Activated CD4-positive, alpha-beta T cell treated with anti-CD3 and anti-CD28 coated beads, Interleukin-2, amount 50 U/mL, for 24 hours (primary cell): Measurements from ENCODE around the gene LRRC63.
A peak's percentile ranks its signal among the peaks of the same experiment; 100 is the strongest.
"Not testable (repeated sequence)": the region's sequence is repeated elsewhere in the genome, so short reads cannot be mapped to it uniquely, and the experiment has no call there.

ENCODE experiments used
- DNase-seq, 2 donors: peaks; one replicate each; pipeline ENCODE4 v3.0.0-alpha.2; 2020; ENCODE audit warnings: low read depth in 1 of 2, low spot score in 1 of 2

Gene LRRC63

DNA sequence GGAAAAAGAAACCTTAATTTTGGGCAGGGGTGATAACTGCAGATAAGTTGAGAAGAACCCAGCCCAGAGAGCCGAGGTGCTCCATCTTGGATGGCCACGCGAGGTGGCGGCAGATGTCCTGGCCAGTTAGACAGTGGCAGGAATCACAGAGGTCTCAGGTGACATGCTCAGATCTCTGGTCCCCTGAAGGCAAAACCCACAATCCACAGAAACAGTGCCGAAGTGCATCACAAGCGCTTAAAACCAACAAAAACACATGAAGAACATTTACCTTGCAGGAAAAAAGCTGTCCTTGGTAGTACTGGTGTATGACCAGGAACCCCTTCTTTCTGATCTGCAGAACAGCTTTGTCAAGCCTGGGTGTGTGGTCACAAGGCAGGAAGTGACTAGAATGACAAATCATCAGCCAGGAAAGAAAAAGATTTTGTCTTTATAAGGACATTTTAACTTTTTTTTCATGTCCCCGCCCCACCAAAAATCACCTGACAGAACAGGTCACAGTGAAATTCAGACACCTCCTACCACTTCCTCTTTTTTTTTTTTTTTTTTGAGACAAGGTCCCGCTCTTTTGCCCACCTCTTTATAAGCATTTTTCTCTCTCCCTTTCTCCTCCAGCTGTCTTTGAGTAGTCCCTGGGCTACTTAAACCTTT lies 29.8 kb upstream of the LRRC63 start, which contains the start of gene LCP1:
Gene LCP1 (minus strand): TSS at position 338 of the 651 bp plus-strand sequence. CDS start 22,515 bp downstream, outside the sequence.
- peak; percentile 34 to 78 for DNase-seq

DNA sequence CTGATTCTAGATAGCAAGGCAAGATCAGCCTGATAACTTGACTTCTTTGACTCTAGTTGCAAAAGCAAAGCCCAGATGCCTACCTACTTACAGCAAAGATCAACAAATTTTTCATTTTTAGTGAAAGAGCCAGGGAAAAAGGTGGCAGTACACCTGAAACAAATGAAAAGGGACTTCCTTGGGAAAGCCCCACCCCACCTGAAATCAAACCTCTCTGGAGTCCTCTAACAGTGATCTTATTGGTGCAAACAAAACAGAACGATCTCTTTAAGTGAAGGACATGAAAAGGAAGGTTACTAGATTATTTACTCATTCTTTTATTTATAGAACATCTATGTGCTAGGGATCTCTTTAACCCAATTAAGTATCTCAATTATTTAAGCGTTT lies 29.2 kb upstream of the LRRC63 start:
- no peak for DNase-seq

DNA sequence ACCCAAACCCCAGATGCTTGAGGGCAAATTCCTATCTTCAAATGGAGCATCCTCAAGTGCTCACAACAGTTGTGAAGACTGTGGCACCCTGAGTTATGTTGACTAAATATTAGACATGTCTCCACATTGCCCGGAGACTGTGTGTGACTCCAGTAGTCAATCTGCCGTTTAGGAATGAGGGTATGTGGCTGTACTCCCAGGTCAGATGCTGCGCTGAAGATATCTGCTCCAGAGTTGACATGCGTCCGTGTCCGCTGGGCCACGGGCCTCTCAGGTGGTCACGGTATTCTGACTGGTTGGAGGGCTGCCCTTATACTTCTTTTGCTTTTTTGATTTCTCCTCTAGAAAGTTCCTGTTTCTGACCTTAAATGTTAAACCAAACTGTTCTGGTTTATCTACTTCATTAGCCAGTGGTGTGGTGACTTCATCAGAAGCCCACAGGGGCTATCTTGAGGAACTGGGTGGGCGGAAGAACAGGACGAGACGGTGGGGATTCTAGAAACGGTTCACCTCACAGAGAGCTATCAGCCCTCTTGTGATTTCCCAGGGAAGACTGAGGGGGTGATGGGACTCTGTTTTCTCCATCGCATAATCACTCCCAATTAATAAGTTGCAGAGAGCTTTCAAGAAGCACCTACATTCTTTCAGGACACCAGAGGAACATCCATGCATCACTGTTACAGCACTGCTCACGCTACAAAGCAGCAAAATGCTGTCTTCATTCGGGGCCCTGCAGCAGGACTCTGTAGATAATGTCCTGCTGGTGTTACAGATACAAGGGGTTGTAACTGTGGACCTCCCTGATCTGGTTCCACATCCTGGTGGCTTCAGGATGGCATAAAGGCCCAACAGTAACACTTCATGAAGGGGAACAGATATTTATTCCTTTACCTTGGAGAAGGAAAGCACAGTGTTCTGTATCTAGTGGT lies 28.4 kb upstream of the LRRC63 start:
- DNase-seq = no peak

DNA sequence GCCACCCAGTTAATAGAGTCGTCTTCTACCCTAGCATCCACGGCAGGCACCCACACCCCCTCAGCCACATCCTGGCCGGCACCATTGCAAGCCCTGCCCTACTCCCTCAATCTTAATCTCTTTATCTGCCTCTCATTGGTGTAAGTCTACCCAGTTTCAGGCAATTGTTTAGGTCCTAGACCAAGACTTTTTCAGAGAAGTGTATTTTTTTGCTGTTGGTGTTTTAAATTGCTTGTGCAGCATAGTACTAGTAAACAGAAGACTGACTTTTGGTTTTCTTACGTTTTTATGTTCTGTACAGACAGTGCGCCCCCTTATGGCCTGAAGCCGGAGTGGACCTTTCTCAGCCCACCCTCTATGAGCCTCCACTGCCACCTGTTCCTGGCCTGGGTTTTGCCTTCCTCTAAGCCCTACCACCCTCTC lies 27.4 kb upstream of the LRRC63 start:
- DNase-seq = peak; percentile 52 to 64

DNA sequence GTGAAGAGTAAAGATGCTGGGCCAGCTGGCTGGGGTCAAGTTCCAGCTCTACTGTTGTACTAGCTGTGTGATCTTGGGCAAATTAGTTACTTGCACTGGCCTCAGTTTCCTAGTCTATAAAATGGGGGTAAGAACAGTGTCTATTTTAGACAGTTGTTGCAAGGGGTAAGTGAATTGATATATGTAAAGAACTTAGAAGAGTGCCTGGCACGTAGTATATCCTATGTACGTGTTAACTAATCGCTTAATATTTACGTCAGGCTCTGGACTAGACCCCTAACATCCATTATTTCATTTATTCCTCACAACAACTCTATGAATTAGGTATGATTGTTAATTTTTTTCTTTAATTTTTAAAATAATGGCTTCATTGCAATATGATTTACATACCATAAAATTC lies 26.1 kb upstream of the LRRC63 start:
- no peak for DNase-seq

DNA sequence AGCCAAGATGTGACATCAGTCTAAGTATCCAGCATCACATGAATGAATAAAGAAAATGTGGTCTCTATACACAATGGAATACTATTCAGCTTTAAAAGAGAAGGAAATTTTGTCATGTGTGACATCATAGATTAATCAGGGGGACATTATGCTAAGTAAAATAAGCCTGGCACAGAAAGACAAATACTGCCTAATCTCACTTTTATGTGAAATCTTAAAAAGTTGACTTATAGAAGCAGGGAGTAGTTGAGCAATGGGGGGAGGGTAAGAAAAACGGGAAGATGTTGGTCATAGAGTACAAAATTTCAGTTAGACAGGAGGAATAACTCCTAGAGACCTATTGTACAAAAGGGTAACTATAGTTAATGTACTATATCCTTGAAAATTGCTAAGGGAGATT lies 19.3 kb upstream of the LRRC63 start:
- no peak for DNase-seq

DNA sequence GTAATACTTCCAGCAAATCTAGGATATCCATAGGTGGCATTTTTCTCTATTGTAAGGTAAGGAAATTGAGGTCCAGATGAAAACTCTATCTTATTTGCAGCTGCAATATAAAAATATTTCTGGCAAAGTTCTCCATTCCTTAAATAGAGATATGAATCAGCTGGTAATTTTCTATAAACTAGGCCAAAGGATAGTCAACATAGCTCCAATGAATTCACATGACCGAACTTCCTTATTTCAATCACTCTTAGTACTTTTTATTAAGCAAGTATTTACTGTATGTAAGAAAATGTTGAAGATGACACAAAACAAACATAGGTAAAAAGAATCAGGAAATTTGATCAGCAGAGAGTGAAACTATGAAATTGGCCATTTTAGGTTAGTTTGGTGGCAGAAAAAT lies 16.7 kb upstream of the LRRC63 start:
- no peak for DNase-seq

DNA sequence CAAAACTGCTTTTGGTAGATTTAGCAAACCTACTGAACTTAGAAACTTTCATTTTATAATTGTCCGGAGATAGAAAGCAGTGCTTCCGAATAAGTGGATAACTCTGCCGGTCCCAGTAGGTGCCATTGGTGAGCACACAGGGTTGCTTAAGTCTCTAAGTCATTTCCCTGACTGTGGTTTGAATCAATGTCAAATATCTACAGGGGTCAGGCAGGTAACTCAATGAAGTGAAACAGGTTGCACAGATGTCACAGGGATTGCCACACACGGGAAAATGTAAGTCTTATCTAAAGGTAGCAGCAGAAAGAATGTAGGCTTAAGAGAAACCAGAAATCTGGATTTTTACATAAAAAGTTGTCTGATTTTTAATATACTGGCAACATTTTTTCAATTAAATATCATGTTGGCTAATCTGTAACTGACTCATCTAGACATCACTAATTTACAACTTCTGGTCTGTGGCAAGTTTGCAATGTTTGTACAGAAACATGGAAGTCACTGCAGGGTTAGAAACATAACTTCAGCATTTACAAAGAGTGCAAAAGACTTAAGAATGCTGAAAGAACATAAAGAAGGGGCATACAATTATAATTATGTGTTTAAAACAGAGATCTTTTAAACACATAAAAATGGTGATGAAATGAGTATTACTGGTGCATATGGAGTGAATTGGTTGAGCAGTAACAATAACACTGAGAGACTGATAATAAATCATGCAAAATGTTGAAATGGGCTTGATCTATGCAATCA lies 14.3 kb upstream of the LRRC63 start:
- no peak for DNase-seq

DNA sequence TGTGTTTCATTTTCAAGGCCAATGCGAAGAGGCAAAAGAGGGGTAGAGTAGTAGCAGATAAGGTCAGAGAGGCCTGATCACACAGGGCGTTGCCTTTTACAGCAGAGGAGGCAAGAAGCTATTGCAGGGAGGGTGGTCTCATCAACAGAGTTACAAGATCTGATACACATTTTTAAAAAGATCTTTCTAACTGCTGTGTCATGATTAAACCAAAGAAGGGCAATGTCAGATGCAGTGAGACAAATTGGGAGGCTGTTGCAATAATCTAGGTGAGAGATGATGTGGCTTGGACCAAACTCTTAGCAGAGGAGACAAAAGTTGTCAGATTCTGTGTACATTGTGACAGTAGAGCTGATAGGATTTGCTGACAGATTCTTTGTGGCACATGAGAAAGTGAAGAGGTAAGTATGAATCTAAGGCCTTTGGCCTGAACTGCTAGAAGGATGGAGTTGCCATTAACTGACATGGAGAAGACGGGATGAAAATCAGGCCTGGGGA lies 13.0 kb upstream of the LRRC63 start:
- DNase-seq = no peak

DNA sequence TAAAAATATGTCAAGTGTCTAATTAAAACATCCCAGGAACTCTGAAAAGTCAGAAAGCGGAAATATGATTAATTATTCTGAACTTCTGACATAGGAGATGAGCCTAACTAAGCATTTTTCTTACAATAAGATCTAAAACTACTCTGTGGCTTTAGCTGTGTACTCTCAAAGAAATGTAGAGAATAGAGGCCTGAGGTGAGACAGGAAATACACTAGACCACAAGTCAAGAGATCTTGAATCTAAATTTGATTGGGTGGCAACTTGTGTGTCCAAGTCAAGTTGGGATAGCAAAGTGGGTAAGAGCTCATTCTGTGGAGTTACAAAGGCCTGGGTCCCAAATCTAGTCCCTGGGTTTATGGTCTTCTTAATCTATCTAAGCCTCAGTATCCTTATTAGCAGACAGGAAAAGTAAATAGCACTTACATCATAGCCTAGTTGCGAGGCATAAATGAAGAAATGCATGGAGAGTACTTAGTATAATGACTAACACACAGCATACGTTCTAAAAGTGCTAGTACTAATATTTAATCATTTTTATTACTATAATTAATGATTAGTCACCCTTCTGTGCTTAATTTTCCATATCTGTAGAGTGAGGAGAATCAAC lies 9.4 kb upstream of the LRRC63 start:
- no peak for DNase-seq

DNA sequence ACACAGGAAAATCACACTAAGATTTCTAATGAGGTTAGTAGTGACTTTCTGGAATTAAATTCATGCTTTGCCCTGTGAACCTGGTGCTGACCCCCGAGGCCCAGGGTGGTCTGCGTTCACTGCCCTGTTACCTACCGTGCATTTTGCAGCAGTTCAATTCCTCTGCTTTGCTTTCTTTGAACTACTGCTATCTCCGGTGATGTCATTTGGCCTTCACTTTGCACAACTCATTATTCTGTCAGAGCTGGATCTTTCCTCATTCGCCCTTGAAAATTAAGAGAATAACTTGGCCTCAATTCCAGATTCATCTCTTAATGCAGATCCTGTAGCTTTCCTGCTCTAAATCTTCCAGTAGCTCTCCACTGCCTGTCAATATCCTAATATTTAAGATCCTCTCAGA lies 8.8 kb upstream of the LRRC63 start:
- no peak for DNase-seq

DNA sequence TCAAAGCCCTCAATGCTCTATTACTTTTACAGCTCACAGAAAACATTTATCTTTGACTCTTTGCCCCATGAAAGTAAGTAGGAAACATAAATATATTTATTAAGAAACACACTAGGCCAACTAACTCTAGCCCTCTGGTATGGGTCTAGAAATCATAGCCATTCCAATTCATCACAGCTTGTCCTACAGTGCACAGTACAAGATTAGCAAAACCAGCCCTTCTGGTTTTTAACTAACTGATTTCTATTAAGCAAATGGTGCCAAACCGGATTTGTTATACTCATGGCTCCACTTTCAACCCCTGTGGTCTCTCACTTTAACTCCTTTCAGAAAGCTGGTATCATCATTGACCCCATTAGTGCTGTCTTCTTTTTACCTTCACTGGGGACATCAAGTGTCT lies 5.6 kb upstream of the LRRC63 start:
- DNase-seq = no peak

DNA sequence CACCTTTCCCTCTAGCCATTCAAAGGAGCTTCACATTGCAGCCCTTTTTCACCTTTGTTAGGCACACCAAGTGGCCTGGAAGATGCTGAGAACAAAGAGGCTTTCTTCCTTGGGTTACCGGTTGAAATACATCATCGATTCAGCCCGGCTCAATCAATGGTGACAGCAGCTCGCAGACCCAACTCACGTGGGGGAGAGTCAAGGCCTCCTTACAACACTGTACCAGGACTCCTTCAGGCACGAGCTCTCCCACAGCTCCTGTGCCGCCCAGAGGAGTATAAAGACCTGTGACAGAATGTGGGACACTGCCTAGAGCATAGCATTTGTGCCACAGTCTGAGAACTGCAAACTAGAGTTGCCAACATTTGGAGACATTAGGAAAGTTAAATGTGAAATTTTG lies 3.9 kb upstream of the LRRC63 start:
- no peak for DNase-seq

DNA sequence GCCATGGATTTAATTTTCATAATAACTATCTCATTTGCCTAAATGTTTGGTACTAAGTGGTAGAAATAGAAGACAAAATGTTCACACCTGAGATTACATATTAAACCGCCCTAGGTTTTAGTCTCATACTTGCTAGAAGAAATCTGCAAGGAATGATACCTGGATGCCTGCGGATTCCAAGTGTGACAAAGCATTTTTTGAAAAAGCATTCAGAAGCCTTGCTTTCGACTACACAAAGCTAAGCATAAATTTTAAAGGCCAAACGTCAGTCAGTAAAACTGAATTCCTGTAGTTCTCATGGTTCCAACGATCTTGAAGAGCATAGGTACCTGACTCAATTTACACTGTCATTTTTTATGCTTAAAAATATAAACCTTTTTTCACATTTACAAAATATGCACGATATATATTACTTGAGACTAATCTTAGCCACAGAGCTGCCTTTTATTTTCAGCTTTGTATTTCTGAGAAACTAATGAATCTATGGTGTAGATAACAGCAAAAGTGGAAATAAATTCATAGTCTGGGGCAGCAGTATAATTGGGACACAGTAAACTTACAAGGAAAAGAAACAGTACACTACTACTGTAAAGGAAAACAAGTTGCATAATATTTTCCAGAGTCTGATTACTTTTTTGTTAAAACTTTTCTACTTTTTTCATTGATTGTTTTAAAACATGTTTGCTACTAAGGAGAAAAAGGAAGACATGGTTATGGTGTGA lies 1.2 kb upstream of the LRRC63 start:
- no peak for DNase-seq

DNA sequence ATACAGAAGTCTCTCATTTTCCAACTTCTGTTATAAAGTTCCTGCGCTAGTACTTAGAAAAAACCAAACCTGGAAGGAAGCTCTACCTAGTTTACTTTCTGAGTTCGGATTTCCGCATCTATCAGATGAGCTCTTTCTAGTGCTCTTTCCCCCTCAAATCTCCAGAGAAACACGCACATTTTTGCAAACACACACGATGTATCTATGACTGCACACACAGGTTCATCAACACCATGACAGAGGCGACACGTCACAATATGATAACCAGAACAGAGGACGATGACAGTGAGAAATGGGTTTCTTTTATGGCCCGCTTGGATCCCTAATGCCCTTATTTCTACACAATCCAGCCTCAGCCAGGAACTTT lies 629 bp upstream of the LRRC63 start:
- peak in 1 of 2 donors; percentile 24 for DNase-seq

DNA sequence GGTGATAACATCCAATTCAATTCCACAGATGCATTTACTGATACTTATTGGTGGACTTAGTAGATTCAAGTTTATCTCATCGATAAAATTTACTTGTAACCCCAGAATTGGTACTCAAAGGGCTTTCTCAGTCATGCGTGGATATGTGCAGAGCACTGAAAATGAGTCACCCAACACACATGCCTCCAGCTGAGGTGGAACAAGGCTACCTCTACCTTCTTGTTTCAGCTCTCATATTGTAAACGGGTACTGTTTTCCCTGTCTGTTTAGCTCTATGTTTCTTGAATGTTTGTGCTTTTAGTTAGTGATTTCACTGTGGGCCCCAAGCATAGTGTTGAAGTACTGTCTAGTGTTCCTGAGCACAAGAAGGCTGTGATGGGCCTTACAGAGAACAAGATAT lies 1.5 kb downstream of the LRRC63 start:
- DNase-seq = no peak

DNA sequence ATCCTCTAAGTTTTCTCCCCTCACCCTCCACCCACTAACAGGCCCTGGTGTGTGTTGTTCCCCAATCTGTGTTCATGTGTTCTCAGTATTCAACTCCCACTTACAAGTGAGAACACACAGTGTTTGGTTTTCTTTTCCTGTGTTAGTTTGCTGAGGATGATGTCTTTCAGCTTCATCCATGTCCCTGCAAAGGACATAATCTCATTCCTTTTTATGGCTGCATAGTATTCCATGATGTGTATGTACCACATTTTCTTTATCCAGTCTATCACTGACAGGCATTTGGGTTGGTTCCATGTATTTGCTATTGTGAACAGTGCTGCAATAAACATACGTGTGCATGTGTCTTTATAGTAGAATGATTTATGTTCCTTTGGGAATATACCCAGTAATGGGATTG lies 3.0 kb downstream of the LRRC63 start:
- DNase-seq = not testable (repeated sequence)

DNA sequence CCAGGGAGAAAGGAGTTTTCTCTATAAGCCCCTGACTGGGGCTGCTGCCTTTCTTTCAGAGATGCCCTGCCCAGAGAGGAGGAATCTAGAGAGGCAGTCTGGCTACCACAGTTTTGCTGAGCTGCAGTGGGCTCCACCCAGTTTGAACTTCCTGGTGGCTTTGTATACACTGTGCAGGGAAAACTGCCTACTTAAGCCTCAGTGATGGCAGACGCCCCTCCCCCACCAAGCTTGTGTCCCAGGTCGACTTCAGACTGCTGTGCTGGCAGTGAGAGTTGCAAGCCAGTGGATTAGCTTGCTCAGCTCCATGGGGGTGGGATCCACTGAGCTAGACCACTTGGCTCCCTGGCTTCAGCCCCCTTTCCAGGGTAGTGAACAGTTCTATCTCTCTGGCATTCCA lies 8.5 kb downstream of the LRRC63 start:
- not testable (repeated sequence) for DNase-seq

DNA sequence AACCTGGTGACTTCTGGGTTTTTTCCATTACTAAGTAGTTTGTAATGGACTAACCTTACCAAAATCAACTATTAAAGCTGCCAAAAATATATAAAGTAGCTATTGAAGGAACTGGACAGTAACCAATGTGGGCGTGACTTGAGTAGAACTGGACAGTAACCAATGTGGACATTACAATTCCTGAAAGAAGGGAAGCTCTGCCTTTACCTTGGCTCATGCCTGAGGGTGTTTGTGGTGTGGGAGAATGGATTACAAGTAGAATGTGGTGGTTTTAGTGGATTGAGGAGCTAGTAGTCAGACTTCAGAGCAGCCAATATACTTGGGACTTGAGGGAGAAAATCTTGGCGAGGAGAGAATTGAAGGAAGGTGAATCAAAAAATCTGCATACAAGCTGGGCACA lies 17.5 kb downstream of the LRRC63 start:
- no peak for DNase-seq

DNA sequence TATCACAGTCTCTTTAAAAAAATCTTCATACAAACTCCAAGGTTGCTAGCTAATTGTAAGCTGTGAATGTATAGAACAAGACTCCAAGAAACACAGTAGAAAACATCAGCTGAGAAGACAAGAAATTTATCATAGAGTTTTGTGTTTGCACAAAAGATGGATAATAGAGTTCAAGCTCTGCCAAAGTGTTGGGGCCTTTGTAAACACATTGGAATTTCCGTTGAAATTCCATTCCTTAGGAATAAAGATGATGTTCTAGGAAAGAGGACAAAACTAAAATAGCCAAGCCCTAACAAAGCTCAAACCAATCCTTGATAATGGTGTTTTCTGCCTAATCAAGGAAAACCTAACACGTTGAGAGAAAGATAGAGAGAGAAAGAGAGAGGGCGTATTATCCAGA lies 20.6 kb downstream of the LRRC63 start:
- no peak for DNase-seq

DNA sequence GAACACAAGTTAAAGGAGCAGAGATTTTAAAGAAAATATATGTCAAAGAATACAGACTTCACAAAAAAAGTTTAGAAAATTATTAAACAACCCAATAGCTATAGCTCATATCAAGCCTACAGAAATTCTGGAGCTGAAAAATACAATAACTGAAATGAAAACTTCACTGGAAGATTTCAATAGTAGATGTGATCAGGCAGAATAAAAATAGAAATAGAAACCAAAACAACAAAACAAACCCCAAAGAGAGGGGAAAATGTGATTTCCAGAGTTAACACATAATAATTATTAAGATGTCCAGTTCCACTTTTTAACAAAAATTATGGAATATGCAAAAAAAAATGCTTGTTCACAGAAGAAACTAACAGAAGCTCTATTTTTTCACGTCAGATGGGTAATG lies 23.6 kb downstream of the LRRC63 start:
- DNase-seq = no peak
